Measurements from ENCODE around the gene CCL13. TPM values are rescaled to one million over a fixed set of nuclear protein-coding genes. Genes with fewer than 3 reads are reported as not detected.

The CCL13 gene
- total and polyA plus RNA-seq, 10 of the 15 experiments (the other 5 are each of a cell fraction or from before 2014, with no cell fraction given), result not detected

DNA sequence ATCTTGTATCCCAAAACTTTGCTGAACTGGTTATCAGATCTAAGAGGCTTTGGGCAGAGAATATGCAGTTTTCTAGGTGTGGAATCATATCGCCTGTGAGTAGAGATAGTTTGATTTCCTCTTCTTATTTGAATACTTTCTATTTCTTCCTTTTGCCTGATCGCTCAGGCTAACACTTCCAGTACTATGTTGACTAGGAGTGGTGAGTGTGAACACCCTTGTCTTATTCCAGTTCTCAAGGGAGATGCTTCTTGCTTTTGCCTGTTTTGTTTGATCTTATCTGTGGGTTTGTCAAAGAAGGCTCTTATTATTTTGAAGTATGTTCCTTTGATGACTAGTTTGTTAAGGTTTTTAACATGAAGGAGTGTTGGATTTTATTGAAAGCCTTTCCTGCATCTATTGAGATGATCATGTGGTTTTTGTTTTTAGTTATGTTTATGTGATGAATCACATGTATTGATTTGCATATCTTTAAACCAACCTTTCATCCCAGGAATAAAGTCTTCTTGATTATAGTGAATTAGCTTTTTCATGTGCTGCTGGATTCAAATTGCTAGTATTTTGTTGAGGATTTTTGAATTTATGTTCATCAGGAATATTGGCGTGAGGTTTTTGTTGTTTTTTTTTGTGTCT, 17.0 kb upstream of the CCL13 start:
- FAIRE-seq, result no peak
- H3K4me2 ChIP-seq (ENCODE audit: control insufficient read depth, insufficient read depth), result no peak overlapping the region
- no peak overlapping the region for H2AFZ ChIP-seq (ENCODE audit: control insufficient read depth, low read depth, low read length)
- no TSS peak for BruUV-seq (replicated peaks)
- in situ Hi-C loops (cut with MboI) (no loop called here), intact Hi-C loops (cut with micrococcal nuclease; ENCODE audit: unreplicated experiment) (no loop called here)
- TF ChIP-seq SIX5 (IDR thresholded peaks at IDR 0.05; ENCODE audit: low read depth, low read length, severe bottlenecking), result no peak
- TF ChIP-seq MTA3 (IDR thresholded peaks at IDR 0.05; ENCODE audit: borderline replicate concordance, low read length), result no peak
- no peak for TF ChIP-seq BCL11A (IDR thresholded peaks at IDR 0.05; ENCODE audit: low read depth, low read length)
- no peak for TF ChIP-seq BRCA1 (IDR thresholded peaks at IDR 0.05; ENCODE audit: low read depth, low read length)
- no peak for TF ChIP-seq RCOR1 (conservative IDR thresholded peaks at IDR 0.05; ENCODE audit: low read depth, low read length)
- TF ChIP-seq IKZF2 (IDR thresholded peaks at IDR 0.05), result no peak
- no peak for TF ChIP-seq EP300 (IDR thresholded peaks at IDR 0.05; ENCODE audit: borderline replicate concordance in 1 of 2, control insufficient read depth in 1 of 2, low read depth in 2 of 2, low read length in 2 of 2)
- TF ChIP-seq, protein P1, sequence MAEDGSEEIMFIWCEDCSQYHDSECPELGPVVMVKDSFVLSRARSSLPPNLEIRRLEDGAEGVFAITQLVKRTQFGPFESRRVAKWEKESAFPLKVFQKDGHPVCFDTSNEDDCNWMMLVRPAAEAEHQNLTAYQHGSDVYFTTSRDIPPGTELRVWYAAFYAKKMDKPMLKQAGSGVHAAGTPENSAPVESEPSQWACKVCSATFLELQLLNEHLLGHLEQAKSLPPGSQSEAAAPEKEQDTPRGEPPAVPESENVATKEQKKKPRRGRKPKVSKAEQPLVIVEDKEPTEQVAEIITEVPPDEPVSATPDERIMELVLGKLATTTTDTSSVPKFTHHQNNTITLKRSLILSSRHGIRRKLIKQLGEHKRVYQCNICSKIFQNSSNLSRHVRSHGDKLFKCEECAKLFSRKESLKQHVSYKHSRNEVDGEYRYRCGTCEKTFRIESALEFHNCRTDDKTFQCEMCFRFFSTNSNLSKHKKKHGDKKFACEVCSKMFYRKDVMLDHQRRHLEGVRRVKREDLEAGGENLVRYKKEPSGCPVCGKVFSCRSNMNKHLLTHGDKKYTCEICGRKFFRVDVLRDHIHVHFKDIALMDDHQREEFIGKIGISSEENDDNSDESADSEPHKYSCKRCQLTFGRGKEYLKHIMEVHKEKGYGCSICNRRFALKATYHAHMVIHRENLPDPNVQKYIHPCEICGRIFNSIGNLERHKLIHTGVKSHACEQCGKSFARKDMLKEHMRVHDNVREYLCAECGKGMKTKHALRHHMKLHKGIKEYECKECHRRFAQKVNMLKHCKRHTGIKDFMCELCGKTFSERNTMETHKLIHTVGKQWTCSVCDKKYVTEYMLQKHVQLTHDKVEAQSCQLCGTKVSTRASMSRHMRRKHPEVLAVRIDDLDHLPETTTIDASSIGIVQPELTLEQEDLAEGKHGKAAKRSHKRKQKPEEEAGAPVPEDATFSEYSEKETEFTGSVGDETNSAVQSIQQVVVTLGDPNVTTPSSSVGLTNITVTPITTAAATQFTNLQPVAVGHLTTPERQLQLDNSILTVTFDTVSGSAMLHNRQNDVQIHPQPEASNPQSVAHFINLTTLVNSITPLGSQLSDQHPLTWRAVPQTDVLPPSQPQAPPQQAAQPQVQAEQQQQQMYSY (CRISPR knock-in tag; IDR thresholded peaks at IDR 0.05), result no peak
- TF ChIP-seq RBBP5 (conservative IDR thresholded peaks at IDR 0.05), result no peak
- no peak for TF ChIP-seq FOS (IDR thresholded peaks at IDR 0.05; ENCODE audit: borderline replicate concordance, extremely low read depth, insufficient read length)
- TF ChIP-seq EZH2 (IDR thresholded peaks at IDR 0.05; ENCODE audit: borderline replicate concordance, control insufficient read depth, low read depth, low read length), result no peak
- no peak for TF ChIP-seq DPF2 (IDR thresholded peaks at IDR 0.05)
- no peak for TF ChIP-seq CHD4 (IDR thresholded peaks at IDR 0.05)
- TF ChIP-seq BHLHE40 (IDR thresholded peaks at IDR 0.05; ENCODE audit: borderline replicate concordance in 1 of 2, low read depth in 2 of 2, low read length in 1 of 2), result no peak
- TF ChIP-seq, protein P2, sequence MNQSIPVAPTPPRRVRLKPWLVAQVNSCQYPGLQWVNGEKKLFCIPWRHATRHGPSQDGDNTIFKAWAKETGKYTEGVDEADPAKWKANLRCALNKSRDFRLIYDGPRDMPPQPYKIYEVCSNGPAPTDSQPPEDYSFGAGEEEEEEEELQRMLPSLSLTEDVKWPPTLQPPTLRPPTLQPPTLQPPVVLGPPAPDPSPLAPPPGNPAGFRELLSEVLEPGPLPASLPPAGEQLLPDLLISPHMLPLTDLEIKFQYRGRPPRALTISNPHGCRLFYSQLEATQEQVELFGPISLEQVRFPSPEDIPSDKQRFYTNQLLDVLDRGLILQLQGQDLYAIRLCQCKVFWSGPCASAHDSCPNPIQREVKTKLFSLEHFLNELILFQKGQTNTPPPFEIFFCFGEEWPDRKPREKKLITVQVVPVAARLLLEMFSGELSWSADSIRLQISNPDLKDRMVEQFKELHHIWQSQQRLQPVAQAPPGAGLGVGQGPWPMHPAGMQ (IDR thresholded peaks at IDR 0.05; ENCODE audit: borderline replicate concordance), result no peak
- TF ChIP-seq POLR2AphosphoS2 (IDR thresholded peaks at IDR 0.05; ENCODE audit: low read depth, low read length), result no peak
- DNase-seq (ENCODE audit: low read depth, low spot score), result no peak
- ChIA-PET CTCF (interaction anchor here (0.7 to 1.2 kb wide), 3 partner anchors 22 to 23 kb away, joined by 3 to 4 read pairs (median 4); no protein-coding TSS in a partner anchor), RAD21 (ENCODE audit: unreplicated experiment) (no interaction called here), SMC1A (ENCODE audit: uncharacterized antibody, unreplicated experiment) (no interaction called here), POLR2A (no interaction called here)
- H3K9ac ChIP-seq (ENCODE audit: control insufficient read depth, insufficient read depth, low read length), result no peak overlapping the region
- H3K79me2 ChIP-seq (ENCODE audit: control insufficient read depth, insufficient read depth, low read length), result no peaks in the 10 kb centered on the region
- no peaks in the 10 kb centered on the region for H3K9me3 ChIP-seq (replicated peaks; ENCODE audit: control insufficient read depth, insufficient read depth, low read length)
- H3K4me1 ChIP-seq (ENCODE audit: control insufficient read depth, insufficient read depth, low read length), result no peaks in the 10 kb centered on the region
- no peaks in the 10 kb centered on the region for H4K20me1 ChIP-seq (ENCODE audit: control insufficient read depth, insufficient read depth)
- H3K27ac ChIP-seq (ENCODE audit: control insufficient read depth, insufficient read depth), result no peak overlapping the region
- WGBS (ENCODE audit: insufficient coverage, insufficient replicate concordance, low lambda C conversion rate, missing lambda C conversion rate), result 33% methylated on average over 3 of the region's 3 CpGs
- ATAC-seq, result no peak
- H3K4me3 ChIP-seq, result no peak overlapping the region
- no peaks in the 10 kb centered on the region for H3K36me3 ChIP-seq (ENCODE audit: control insufficient read depth in 2 of 2, insufficient read depth in 2 of 2, low read length in 1 of 2)
- no peaks in the 10 kb centered on the region for H3K27me3 ChIP-seq (replicated peaks in 1 of 2; ENCODE audit: control insufficient read depth in 2 of 2, insufficient read depth in 2 of 2, low read length in 1 of 2)

Measured in GM12878 (cell line).